Hepatocyte (in vitro differentiated cells): ENCODE results near the gene PTRH1.

Source experiments
- EZH2 ChIP-seq: fragments of 200-600 bp; sonication (generic); IDR thresholded peaks from 2 replicates; pipeline ENCODE4 v1.6.1; 2016; ENCODE audit warnings: antibody characterized with exemption, mild to moderate bottlenecking, borderline replicate concordance
- TF ChIP-seq, protein P1 (sequence below): fragments of 200-600 bp; sonication (generic); IDR thresholded peaks from 2 replicates; pipeline ENCODE4 v1.5.1; 2016; ENCODE audit warnings: antibody characterized with exemption, mild to moderate bottlenecking; ENCODE audit not compliant: poor library complexity

GRCh38 chr9:127720865-127721227 lies 5.4 kb upstream of the PTRH1 start:
- TF ChIP-seq, protein P1, sequence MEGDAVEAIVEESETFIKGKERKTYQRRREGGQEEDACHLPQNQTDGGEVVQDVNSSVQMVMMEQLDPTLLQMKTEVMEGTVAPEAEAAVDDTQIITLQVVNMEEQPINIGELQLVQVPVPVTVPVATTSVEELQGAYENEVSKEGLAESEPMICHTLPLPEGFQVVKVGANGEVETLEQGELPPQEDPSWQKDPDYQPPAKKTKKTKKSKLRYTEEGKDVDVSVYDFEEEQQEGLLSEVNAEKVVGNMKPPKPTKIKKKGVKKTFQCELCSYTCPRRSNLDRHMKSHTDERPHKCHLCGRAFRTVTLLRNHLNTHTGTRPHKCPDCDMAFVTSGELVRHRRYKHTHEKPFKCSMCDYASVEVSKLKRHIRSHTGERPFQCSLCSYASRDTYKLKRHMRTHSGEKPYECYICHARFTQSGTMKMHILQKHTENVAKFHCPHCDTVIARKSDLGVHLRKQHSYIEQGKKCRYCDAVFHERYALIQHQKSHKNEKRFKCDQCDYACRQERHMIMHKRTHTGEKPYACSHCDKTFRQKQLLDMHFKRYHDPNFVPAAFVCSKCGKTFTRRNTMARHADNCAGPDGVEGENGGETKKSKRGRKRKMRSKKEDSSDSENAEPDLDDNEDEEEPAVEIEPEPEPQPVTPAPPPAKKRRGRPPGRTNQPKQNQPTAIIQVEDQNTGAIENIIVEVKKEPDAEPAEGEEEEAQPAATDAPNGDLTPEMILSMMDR: no peak
- TF ChIP-seq EZH2: no peak
